ENCODE results near the gene STAT6. TPM values are rescaled to one million over a fixed set of nuclear protein-coding genes. Genes with fewer than 3 reads are reported as not detected.

Gene STAT6
- total RNA-seq, 1 donor = 81.6 TPM

GRCh38 chr12:57099766-57100165 is 11.4 kb downstream of the STAT6 start:
- no peak for TF ChIP-seq CTCF (IDR thresholded peaks at IDR 0.05; ENCODE audit: insufficient read depth, low read depth, low read length)
- no peak for DNase-seq (ENCODE audit: low read depth)
- H3K4me3 ChIP-seq (ENCODE audit: low read depth, low read length) = no peak overlapping the region

- no peak for DNase-seq (ENCODE audit: low read depth)
- H3K4me3 ChIP-seq (ENCODE audit: low read depth, low read length) = no peak overlapping the region
- no peak for TF ChIP-seq CTCF (IDR thresholded peaks at IDR 0.05; ENCODE audit: insufficient read depth, low read depth, low read length)
Observed at GRCh38 chr12:57099047-57099714, 12.0 kb downstream of the STAT6 start.

GRCh38 chr12:57098546-57098945 is 12.6 kb downstream of the STAT6 start:
- no peak overlapping the region for H3K4me3 ChIP-seq (ENCODE audit: low read depth, low read length)
- no peak for TF ChIP-seq CTCF (IDR thresholded peaks at IDR 0.05; ENCODE audit: insufficient read depth, low read depth, low read length)
- no peak for DNase-seq (ENCODE audit: low read depth)

GRCh38 chr12:57097554-57097835 is 13.7 kb downstream of the STAT6 start:
- TF ChIP-seq CTCF (IDR thresholded peaks at IDR 0.05; ENCODE audit: insufficient read depth, low read depth, low read length) = no peak
- no peak overlapping the region for H3K4me3 ChIP-seq (ENCODE audit: low read depth, low read length)
- no peak for DNase-seq (ENCODE audit: low read depth)

- no peak overlapping the region for H3K4me3 ChIP-seq (ENCODE audit: low read depth, low read length)
- no peak for DNase-seq (ENCODE audit: low read depth)
- no peak for TF ChIP-seq CTCF (IDR thresholded peaks at IDR 0.05; ENCODE audit: insufficient read depth, low read depth, low read length)
Observed at GRCh38 chr12:57096748-57097553, 14.2 kb downstream of the STAT6 start.

- TF ChIP-seq CTCF (IDR thresholded peaks at IDR 0.05; ENCODE audit: insufficient read depth, low read depth, low read length) = no peak
- no peak for DNase-seq (ENCODE audit: low read depth)
- H3K4me3 ChIP-seq (ENCODE audit: low read depth, low read length) = no peak overlapping the region
Observed at GRCh38 chr12:57096099-57096572, 15.0 kb downstream of the STAT6 start.
